Adrenal gland (tissue), 12 donors: ENCODE results near the gene RBM17. TPM values are rescaled to one million over a fixed set of nuclear protein-coding genes. Genes with fewer than 3 reads are reported as not detected.
A peak's percentile ranks its signal among the peaks of the same experiment; 100 is the strongest.

Experiments used
- DNase-seq, 7 donors: peaks; one replicate each; pipeline ENCODE4 v3.0.0-alpha.2; 2019 to 2020
- H3K27ac ChIP-seq, 5 donors: fragments of 200-600 bp; sonication (generic) in 4 of 5; 1 replicate in 3 of 5; 2 replicates in 2 of 5; pipeline versions ENCODE4 v1.5.1 to v1.8.0; 2016 to 2020; ENCODE audit warnings: mild to moderate bottlenecking in 1 of 5
- H3K27me3 ChIP-seq: fragments of 200-600 bp; 2 replicates; pipeline ENCODE4 v1.8.0; 2021
- H3K36me3 ChIP-seq, 2 donors: fragments of 200-600 bp; replicated peaks in 1 of 2; 1 replicate in 1 of 2; 2 replicates in 1 of 2; pipeline versions ENCODE4 v1.5.1 to v1.8.0; 2018 to 2022
- H3K4me1 ChIP-seq, 2 donors: fragments of 200-600 bp; replicated peaks in 1 of 2; 1 replicate in 1 of 2; 2 replicates in 1 of 2; pipeline versions ENCODE4 v1.5.1 to v1.8.0; 2018 to 2021
- H3K4me3 ChIP-seq, 4 donors: fragments of 200-600 bp; sonication (generic) in 3 of 4; one replicate each; pipeline ENCODE4 v1.5.1; 2016 to 2018
- H3K9me3 ChIP-seq, 3 donors: fragments of 200-600 bp; sonication (generic) in 1 of 3; replicated peaks in 1 of 3; 1 replicate in 2 of 3; 2 replicates in 1 of 3; pipeline versions ENCODE4 v1.5.1 to v1.8.0; 2016 to 2021
- POLR2A ChIP-seq, 2 donors: fragments of 450-650 bp; IDR thresholded peaks; one replicate each; pipeline ENCODE4 v1.6.1; 2017; ENCODE audit warnings: antibody characterized with exemption in 2 of 2, mild to moderate bottlenecking in 2 of 2, moderate library complexity in 1 of 2
- WGBS, 4 donors: extraction: QIAGEN DNeasy Blood & Tissue Kit in 2 of 4; methylation state at CpG; one replicate each; pipeline versions ENCODE4 v1.1.5 to v1.1.7; 2013 to 2017; 5-methylcytosine and 5-hydroxymethylcytosine counted together
- intact Hi-C, 2 donors: fragments of 100-400 bp; cut with DNase I; formaldehyde crosslinking; loops; one replicate each; pipeline versions ENCODE4 v1.14.1 to v1.15.0; 2022 to 2023
- polyA plus RNA-seq, 3 donors: library from polyadenylated mRNA; stranded (reverse); fragments of 200-250 nt in 2 of 3; fragments of 350-450 nt in 1 of 3; fragmentation: Illumina TruSeq in 1 of 3; extraction: RNeasy Lipid Tissue Mini Kit (QIAGEN cat#74804) in 1 of 3; gene quantifications; one replicate each; pipeline ENCODE4 v1.2.3, GENCODE V29; 2013 to 2014
- total RNA-seq, 9 donors: library from RNA; depleted of rRNA in 4 of 9; stranded (reverse); fragments of >200 nt in 4 of 9; fragments of 120-200 nt in 1 of 9; fragmentation: NEBNext Ultra II Directional in 1 of 9; extraction: Animal tissue kit (Norgen Biotek cat#: 25700) in 1 of 9; gene quantifications; one replicate each; pipeline versions ENCODE4 v1.1.0 to v1.2.4, GENCODE V29; 2013 to 2023
- TF ChIP-seq, protein P1 (sequence below), 6 experiments: fragments of 450-650 bp in 4 of 6; fragments of 200-600 bp in 2 of 6; sonication (generic) in 1 of 6; IDR thresholded peaks; 1 replicate in 5 of 6; 2 replicates in 1 of 6; pipeline versions ENCODE4 v1.5.1 to v1.8.0; 2016 to 2021; ENCODE audit warnings: antibody characterized with exemption in 6 of 6, mild to moderate bottlenecking in 2 of 6, moderate library complexity in 1 of 6
- donor health status: healthy with polysubstance abuse.
- donor health status: Bipolar disorder and iron deficiency.
- donor health status: DM: yes; HTN: yes; CAD: no.
- donor health status: DM: no; HTN: no; CAD: no.
- donor health status: DM: no; HTN: no; CAD: no.
- donor health status: DM: yes; HTN: yes; CAD: no.

RBM17 gene
- total and polyA plus RNA-seq, 12 donors = 31.9 to 123 (median 66.0) TPM

DNA sequence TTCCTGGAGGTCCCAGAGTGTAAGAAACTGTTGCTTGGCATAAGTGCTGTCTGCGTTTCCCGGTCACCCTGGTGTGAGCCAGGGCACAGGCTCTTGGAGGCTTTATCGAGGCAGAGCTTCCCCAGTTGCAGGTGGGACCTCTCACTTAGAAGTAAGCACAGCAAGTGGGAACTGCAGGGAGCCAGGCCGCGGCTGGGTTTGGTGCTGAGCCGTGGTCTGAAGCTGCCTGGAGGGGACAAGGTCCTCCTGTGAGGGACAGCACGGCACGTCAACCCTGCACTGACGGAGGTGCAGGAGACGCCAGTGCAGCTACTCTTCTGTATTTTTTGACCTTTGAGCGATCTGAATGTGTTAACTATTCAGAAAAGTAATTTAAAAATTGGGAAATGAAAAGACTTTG lies 58.1 kb downstream of the RBM17 start:
- no peaks in the 10 kb centered on the region for H3K36me3 ChIP-seq
- H3K27me3 ChIP-seq = no peaks in the 10 kb centered on the region
- intact Hi-C loops = loop anchor here in 1 of 2 donors (10.0 kb wide), 1 partner anchor 52 kb away; no protein-coding TSS in a partner anchor
- H3K4me3 ChIP-seq = peak overlapping the region in 1 of 4 donors; percentile 82
- TF ChIP-seq, protein P1, sequence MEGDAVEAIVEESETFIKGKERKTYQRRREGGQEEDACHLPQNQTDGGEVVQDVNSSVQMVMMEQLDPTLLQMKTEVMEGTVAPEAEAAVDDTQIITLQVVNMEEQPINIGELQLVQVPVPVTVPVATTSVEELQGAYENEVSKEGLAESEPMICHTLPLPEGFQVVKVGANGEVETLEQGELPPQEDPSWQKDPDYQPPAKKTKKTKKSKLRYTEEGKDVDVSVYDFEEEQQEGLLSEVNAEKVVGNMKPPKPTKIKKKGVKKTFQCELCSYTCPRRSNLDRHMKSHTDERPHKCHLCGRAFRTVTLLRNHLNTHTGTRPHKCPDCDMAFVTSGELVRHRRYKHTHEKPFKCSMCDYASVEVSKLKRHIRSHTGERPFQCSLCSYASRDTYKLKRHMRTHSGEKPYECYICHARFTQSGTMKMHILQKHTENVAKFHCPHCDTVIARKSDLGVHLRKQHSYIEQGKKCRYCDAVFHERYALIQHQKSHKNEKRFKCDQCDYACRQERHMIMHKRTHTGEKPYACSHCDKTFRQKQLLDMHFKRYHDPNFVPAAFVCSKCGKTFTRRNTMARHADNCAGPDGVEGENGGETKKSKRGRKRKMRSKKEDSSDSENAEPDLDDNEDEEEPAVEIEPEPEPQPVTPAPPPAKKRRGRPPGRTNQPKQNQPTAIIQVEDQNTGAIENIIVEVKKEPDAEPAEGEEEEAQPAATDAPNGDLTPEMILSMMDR (IDR thresholded peaks at IDR 0.05) = no peak
- no peak for TF ChIP-seq POLR2A (IDR thresholded peaks at IDR 0.05)
- no peaks in the 10 kb centered on the region for H3K9me3 ChIP-seq
- 80 to 87% (median 84%) methylated on average over 7 to 11 of the region's 11 CpGs for WGBS, 4 donors
- no peak for DNase-seq
- H3K4me1 ChIP-seq = peaks cover 11 to 23% of the 10 kb centered on the region in 2 donors
- no peak overlapping the region for H3K27ac ChIP-seq

DNA sequence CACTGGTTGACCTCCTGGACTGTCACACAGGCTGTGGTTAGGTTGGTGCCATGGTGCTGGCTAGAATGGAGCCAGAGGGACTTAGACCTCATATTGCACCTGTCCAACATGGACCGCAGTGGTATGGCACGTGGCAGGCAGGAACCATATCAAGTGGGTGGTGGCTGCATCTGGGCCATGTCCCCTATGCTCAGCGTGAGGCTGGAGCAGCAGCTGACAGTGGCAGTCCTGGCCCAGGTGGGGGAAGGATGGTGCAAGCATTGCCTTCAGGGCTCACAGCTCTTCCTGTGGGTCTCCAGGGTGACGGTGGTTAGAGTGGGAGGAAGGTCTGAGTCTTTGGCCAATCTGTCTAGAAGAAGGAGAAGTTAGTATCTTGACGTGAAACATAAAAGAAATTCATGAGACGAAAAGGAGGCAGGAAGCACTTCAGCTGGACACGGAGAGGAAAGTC lies 59.4 kb downstream of the RBM17 start:
- intact Hi-C loops = loop anchor here in 1 of 2 donors (10.0 kb wide), 1 partner anchor 53 kb away; no protein-coding TSS in a partner anchor
- 68 to 89% (median 85%) methylated on average over 7 of the region's 7 CpGs for WGBS, 4 donors
- TF ChIP-seq, protein P1 (IDR thresholded peaks at IDR 0.05) = no peak
- TF ChIP-seq POLR2A (IDR thresholded peaks at IDR 0.05) = no peak
- peaks cover 11 to 28% of the 10 kb centered on the region in 2 donors for H3K4me1 ChIP-seq
- H3K4me3 ChIP-seq = no peak overlapping the region
- H3K36me3 ChIP-seq = no peaks in the 10 kb centered on the region
- DNase-seq = no peak
- H3K27ac ChIP-seq = peak overlapping the region in 1 of 5 donors; percentile 54
- H3K27me3 ChIP-seq = no peaks in the 10 kb centered on the region
- no peaks in the 10 kb centered on the region for H3K9me3 ChIP-seq

DNA sequence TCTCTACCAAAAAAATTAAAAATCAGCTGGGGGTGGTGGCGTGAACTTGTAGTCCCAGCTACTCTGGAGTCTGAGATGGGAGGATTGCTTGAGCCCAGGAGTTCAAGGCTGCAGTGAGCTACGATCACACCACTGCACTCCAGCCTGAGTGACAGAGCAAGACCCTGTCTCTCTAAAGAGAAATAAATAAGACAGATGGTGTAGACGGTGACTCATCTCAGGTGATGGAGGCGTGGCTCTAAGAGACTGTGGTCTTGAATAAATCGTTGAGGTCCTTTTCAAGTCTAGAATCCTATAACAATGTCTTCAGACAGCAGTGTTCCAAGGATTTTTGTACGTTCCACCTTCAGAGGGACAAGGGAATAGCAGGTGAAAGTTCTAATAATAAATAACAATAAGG lies 60.1 kb downstream of the RBM17 start:
- H3K27me3 ChIP-seq = no peaks in the 10 kb centered on the region
- H3K27ac ChIP-seq = peak overlapping the region in 1 of 5 donors; percentile 54
- DNase-seq = no peak
- intact Hi-C loops = loop anchor here in 1 of 2 donors (10.0 kb wide), 1 partner anchor 54 kb away; no protein-coding TSS in a partner anchor
- H3K36me3 ChIP-seq = no peaks in the 10 kb centered on the region
- H3K9me3 ChIP-seq = no peaks in the 10 kb centered on the region
- WGBS, 4 donors = 79 to 86% (median 81%) methylated on average over 6 of the region's 6 CpGs
- no peak overlapping the region for H3K4me3 ChIP-seq
- TF ChIP-seq, protein P1 (IDR thresholded peaks at IDR 0.05) = no peak
- no peak for TF ChIP-seq POLR2A (IDR thresholded peaks at IDR 0.05)
- H3K4me1 ChIP-seq = peaks cover 11 to 28% of the 10 kb centered on the region in 2 donors

DNA sequence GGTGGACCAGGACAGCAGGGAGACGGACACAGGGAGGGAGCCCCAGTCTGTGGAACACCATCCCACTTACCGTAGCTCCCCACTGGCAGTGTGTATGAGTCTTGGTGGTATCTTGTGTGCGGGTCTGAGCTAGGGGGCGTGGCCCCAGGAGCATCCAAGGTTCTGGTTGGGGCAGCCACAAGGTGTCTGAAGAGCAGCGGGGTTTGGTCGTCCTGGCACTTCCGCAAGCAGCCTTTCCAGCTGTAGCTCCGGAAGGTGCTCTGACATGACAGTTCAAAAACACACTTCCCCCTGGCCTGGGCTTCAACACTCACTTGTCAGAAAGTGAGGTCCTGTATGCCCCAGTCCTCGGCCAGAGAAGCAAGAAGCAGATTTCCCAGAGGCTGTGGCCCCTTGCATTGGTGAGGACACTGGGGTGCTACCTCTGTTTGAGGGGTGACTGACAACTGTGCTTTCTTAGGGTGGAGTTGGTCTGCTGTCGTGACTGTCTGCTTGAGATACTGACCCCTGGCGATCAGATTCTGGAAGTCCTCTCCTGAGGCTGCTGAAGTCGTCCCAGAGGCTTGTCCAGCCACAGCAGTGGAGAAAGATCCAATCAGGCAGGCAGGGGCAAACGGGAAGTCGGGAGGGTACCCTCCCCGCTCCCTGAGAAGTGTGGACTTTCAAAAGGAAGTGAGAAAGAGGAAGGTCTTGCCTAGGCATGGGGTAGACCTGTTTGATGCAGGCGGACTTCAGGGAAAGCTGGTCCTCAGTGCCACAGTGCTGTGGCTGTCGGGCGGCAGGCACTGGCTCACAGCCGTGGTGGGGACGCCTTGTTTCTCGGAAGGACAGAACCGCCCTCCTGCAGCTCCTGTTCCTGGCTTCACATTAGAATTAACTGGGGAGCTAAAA lies 62.5 kb downstream of the RBM17 start:
- intact Hi-C loops = loop anchor here in 1 of 2 donors (5.0 kb wide), 1 partner anchor 39 kb away; no protein-coding TSS in a partner anchor
- Histone ChIP-seq H3K9me3 (no peaks in the 10 kb centered on the region), H3K27ac (peak overlapping the region in 4 of 5 donors; percentile 13 to 79 (median 50)), H3K36me3 (no peaks in the 10 kb centered on the region), H3K4me1 (peaks cover 0 to 20% of the 10 kb centered on the region in 2 donors), H3K27me3 (no peaks in the 10 kb centered on the region), H3K4me3 (peak overlapping the region in 1 of 4 donors; percentile 5)
- TF ChIP-seq POLR2A (IDR thresholded peaks at IDR 0.05) = peak in 1 of 2 donors; percentile 16
- TF ChIP-seq, protein P1 (IDR thresholded peaks at IDR 0.05) = peak; percentile 48 to 78 (median 72)
- 10 to 26% (median 19%) methylated on average over 13 to 22 of the region's 22 CpGs for WGBS, 4 donors
- DNase-seq = peak; percentile 70 to 86 (median 80)
